Measurements from ENCODE around the gene UCHL3. TPM values are rescaled to one million over a fixed set of nuclear protein-coding genes. Genes with fewer than 3 reads are reported as not detected.

UCHL3 gene
- total RNA-seq, 1 experiment from 2014 or later = 50.0 TPM

GRCh38 chr13:75647126-75647784 is 97.7 kb downstream of the UCHL3 start:
- H3K9ac ChIP-seq (ENCODE audit: low read length) = no peak overlapping the region
- H3K4me3 ChIP-seq (ENCODE audit: low read length) = no peak overlapping the region
- no peak for DNase-seq
- H3F3A ChIP-seq (ENCODE audit: low read length, unreplicated experiment) = no peaks in the 10 kb centered on the region
- H3K27me3 ChIP-seq (ENCODE audit: low read length) = no peaks in the 10 kb centered on the region
- no peak overlapping the region for H3K4me2 ChIP-seq (ENCODE audit: low read length)
- no peak for ATAC-seq
- H3K9me3 ChIP-seq (ENCODE audit: low read length) = no peaks in the 10 kb centered on the region
- H2AFZ ChIP-seq (ENCODE audit: low read length) = no peak overlapping the region
- CTCF ChIA-PET = no interaction called here
- H3K79me2 ChIP-seq (ENCODE audit: low read length) = peaks cover 78% of the 10 kb centered on the region
- no peaks in the 10 kb centered on the region for H3K4me1 ChIP-seq (ENCODE audit: insufficient read depth, low read length)
- no peaks in the 10 kb centered on the region for H3K9me2 ChIP-seq (replicated peaks; ENCODE audit: low read length)
- H3K27ac ChIP-seq (ENCODE audit: low read length) = no peak overlapping the region
- POLR2A ChIA-PET (ENCODE audit: unreplicated experiment) = no interaction called here
- H3K36me3 ChIP-seq (ENCODE audit: low read depth, low read length) = no peaks in the 10 kb centered on the region
- no TSS peak for BruUV-seq (replicated peaks)
- TF ChIP-seq CTCF (conservative IDR thresholded peaks at IDR 0.05; ENCODE audit: low read depth, low read length) (no peak), EZH2phosphoT487 (IDR thresholded peaks at IDR 0.05; ENCODE audit: borderline replicate concordance, low read length) (no peak), EZH2 (IDR thresholded peaks at IDR 0.05; ENCODE audit: low read length, unreplicated experiment) (no peak)
- no peaks in the 10 kb centered on the region; the same call in 1 of the 2 replicates for H4K20me1 ChIP-seq (ENCODE audit: low read length)
- intact Hi-C loops (cut with micrococcal nuclease) = no loop called here

- no peaks in the 10 kb centered on the region for H3K9me2 ChIP-seq (replicated peaks; ENCODE audit: low read length)
- no peak overlapping the region for H3K27ac ChIP-seq (ENCODE audit: low read length)
- H3K79me2 ChIP-seq (ENCODE audit: low read length) = peaks cover 79% of the 10 kb centered on the region
- no peak overlapping the region for H3K4me3 ChIP-seq (ENCODE audit: low read length)
- ChIA-PET POLR2A (ENCODE audit: unreplicated experiment) (interaction anchor here (0.5 kb wide), 1 partner anchor 29 kb away, joined by 3 read pairs; no protein-coding TSS in a partner anchor), CTCF (no interaction called here)
- TF ChIP-seq EZH2 (IDR thresholded peaks at IDR 0.05; ENCODE audit: low read length, unreplicated experiment) (no peak), CTCF (conservative IDR thresholded peaks at IDR 0.05; ENCODE audit: low read depth, low read length) (no peak), EZH2phosphoT487 (IDR thresholded peaks at IDR 0.05; ENCODE audit: borderline replicate concordance, low read length) (no peak)
- H3K4me1 ChIP-seq (ENCODE audit: insufficient read depth, low read length) = no peaks in the 10 kb centered on the region
- H3F3A ChIP-seq (ENCODE audit: low read length, unreplicated experiment) = no peaks in the 10 kb centered on the region
- no peaks in the 10 kb centered on the region for H3K27me3 ChIP-seq (ENCODE audit: low read length)
- no peak overlapping the region for H3K4me2 ChIP-seq (ENCODE audit: low read length)
- no peaks in the 10 kb centered on the region for H3K9me3 ChIP-seq (ENCODE audit: low read length)
- H4K20me1 ChIP-seq (ENCODE audit: low read length) = no peaks in the 10 kb centered on the region; the same call in 1 of the 2 replicates
- no peak overlapping the region for H3K9ac ChIP-seq (ENCODE audit: low read length)
- H2AFZ ChIP-seq (ENCODE audit: low read length) = no peak overlapping the region
- DNase-seq (no peak), ATAC-seq (no peak)
- no peaks in the 10 kb centered on the region for H3K36me3 ChIP-seq (ENCODE audit: low read depth, low read length)
- BruUV-seq (replicated peaks) = no TSS peak
- intact Hi-C loops (cut with micrococcal nuclease) = no loop called here
Observed at GRCh38 chr13:75648446-75648845, 98.9 kb downstream of the UCHL3 start.

GRCh38 chr13:75651013-75651412 is 101.4 kb downstream of the UCHL3 start:
- H3K4me1 ChIP-seq (ENCODE audit: insufficient read depth, low read length) = no peaks in the 10 kb centered on the region
- H3K9me2 ChIP-seq (replicated peaks; ENCODE audit: low read length) = no peaks in the 10 kb centered on the region
- no peak overlapping the region for H3K4me3 ChIP-seq (ENCODE audit: low read length)
- DNase-seq = no peak
- ChIA-PET CTCF (no interaction called here), POLR2A (ENCODE audit: unreplicated experiment) (interaction anchor here (0.6 kb wide), 1 partner anchor 14 kb away, joined by 6 read pairs; no protein-coding TSS in a partner anchor)
- H3F3A ChIP-seq (ENCODE audit: low read length, unreplicated experiment) = no peaks in the 10 kb centered on the region
- no peak overlapping the region for H3K9ac ChIP-seq (ENCODE audit: low read length)
- H3K9me3 ChIP-seq (ENCODE audit: low read length) = no peaks in the 10 kb centered on the region
- no peak overlapping the region for H2AFZ ChIP-seq (ENCODE audit: low read length)
- H3K4me2 ChIP-seq (ENCODE audit: low read length) = no peak overlapping the region
- H3K27ac ChIP-seq (ENCODE audit: low read length) = no peak overlapping the region
- intact Hi-C loops (cut with micrococcal nuclease) = no loop called here
- TF ChIP-seq EZH2 (IDR thresholded peaks at IDR 0.05; ENCODE audit: low read length, unreplicated experiment) = no peak
- no peak for TF ChIP-seq EZH2phosphoT487 (IDR thresholded peaks at IDR 0.05; ENCODE audit: borderline replicate concordance, low read length)
- no peak for TF ChIP-seq CTCF (conservative IDR thresholded peaks at IDR 0.05; ENCODE audit: low read depth, low read length)
- H3K27me3 ChIP-seq (ENCODE audit: low read length) = no peaks in the 10 kb centered on the region
- no peaks in the 10 kb centered on the region for H3K36me3 ChIP-seq (ENCODE audit: low read depth, low read length)
- peaks cover 63% of the 10 kb centered on the region for H3K79me2 ChIP-seq (ENCODE audit: low read length)
- H4K20me1 ChIP-seq (ENCODE audit: low read length) = no peaks in the 10 kb centered on the region
- ATAC-seq = no peak
- BruUV-seq (replicated peaks) = no TSS peak

Data from PC-3 (cell line).